ENCODE measurements around the gene ZBTB7C. TPM values are rescaled to one million over a fixed set of nuclear protein-coding genes. Genes with fewer than 3 reads are reported as not detected.

Gene ZBTB7C
- polyA plus RNA-seq, 1 of the 3 experiments (the other 2 are of a cell fraction) = 0.05 TPM

GRCh38 chr18:48399303-48400075 lies 9.7 kb downstream of the ZBTB7C start:
- peaks cover 17% of the 10 kb centered on the region for H3K27me3 ChIP-seq (ENCODE audit: insufficient read depth)
- H3K4me3 ChIP-seq (ENCODE audit: low read depth in 2 of 2, low read length in 1 of 2) = no peak overlapping the region
- H3K9ac ChIP-seq = no peak overlapping the region
- CTCF ChIA-PET = interaction anchor here (0.8 to 1.5 kb wide), 4 partner anchors 12 to 169 kb away, joined by 3 to 6 read pairs (median 4); no protein-coding TSS in a partner anchor
- no peaks in the 10 kb centered on the region for H4K20me1 ChIP-seq (ENCODE audit: insufficient read depth)
- POLR2A ChIA-PET = interaction anchor here (0.6 kb wide), 1 partner anchor 80 kb away, joined by 3 read pairs; no protein-coding TSS in a partner anchor
- H3K79me2 ChIP-seq (ENCODE audit: insufficient read depth) = no peaks in the 10 kb centered on the region
- H3K4me2 ChIP-seq = no peak overlapping the region
- H3K27ac ChIP-seq (ENCODE audit: low read depth in 2 of 2, low read length in 1 of 2) = no peak overlapping the region
- H3K9me2 ChIP-seq = no peaks in the 10 kb centered on the region
- no peak for DNase-seq
- 64% methylated on average over 8 of the region's 9 CpGs for WGBS (ENCODE audit: low lambda C conversion rate)
- no peaks in the 10 kb centered on the region for H3F3A ChIP-seq (replicated peaks; ENCODE audit: insufficient read depth)
- H3K9me3 ChIP-seq = no peaks in the 10 kb centered on the region
- TF ChIP-seq FOXM1 (IDR thresholded peaks at IDR 0.05; ENCODE audit: low read depth) (no peak), USF1 (IDR thresholded peaks at IDR 0.05; ENCODE audit: borderline replicate concordance, low read depth) (no peak), ZBTB33 (IDR thresholded peaks at IDR 0.05; ENCODE audit: borderline replicate concordance, low read depth) (no peak), RAD21 (IDR thresholded peaks at IDR 0.05; ENCODE audit: low read length) (no peak)
- peaks cover 0 to 20% of the 10 kb centered on the region in 2 experiments; a peak in 2 of 4 replicates for H3K4me1 ChIP-seq (ENCODE audit: control insufficient read depth in 1 of 2, insufficient read depth in 2 of 2, low read depth in 1 of 2, low read length in 1 of 2)
- H2AFZ ChIP-seq (ENCODE audit: low read depth) = no peak overlapping the region
- no peaks in the 10 kb centered on the region for H3K36me3 ChIP-seq (replicated peaks in 1 of 2; ENCODE audit: control insufficient read depth in 1 of 2, insufficient read depth in 2 of 2, low read length in 1 of 2)

- WGBS (ENCODE audit: low lambda C conversion rate) = 10% methylated on average over 2 of the region's 4 CpGs
- TF ChIP-seq YY1 (IDR thresholded peaks at IDR 0.05; ENCODE audit: low read depth) (no peak), MAX (IDR thresholded peaks at IDR 0.05; ENCODE audit: low read depth) (no peak), JUND (IDR thresholded peaks at IDR 0.05) (no peak), TAF1 (IDR thresholded peaks at IDR 0.05; ENCODE audit: borderline replicate concordance, low read depth, low read length) (no peak), SMC3 (IDR thresholded peaks at IDR 0.05; ENCODE audit: low read depth, low read length) (no peak), FOXM1 (IDR thresholded peaks at IDR 0.05; ENCODE audit: low read depth) (no peak), EP300 (IDR thresholded peaks at IDR 0.05; ENCODE audit: borderline replicate concordance in 1 of 2, low read depth in 1 of 2, low read length in 1 of 2) (no peak), GATA2 (CRISPR knock-in tag; IDR thresholded peaks at IDR 0.05) (no peak), NRF1 (IDR thresholded peaks at IDR 0.05; ENCODE audit: low read depth, low read length) (no peak), RCOR1 (IDR thresholded peaks at IDR 0.05; ENCODE audit: low read length) (no peak), IRF3 (IDR thresholded peaks at IDR 0.05; ENCODE audit: low read depth, low read length) (no peak), CTCF (IDR thresholded peaks at IDR 0.05) (no peak), POLR2AphosphoS5 (IDR thresholded peaks at IDR 0.05; ENCODE audit: low read depth, low read length) (no peak), MEF2A (IDR thresholded peaks at IDR 0.05; ENCODE audit: borderline replicate concordance, low read depth) (no peak), ZBTB33 (IDR thresholded peaks at IDR 0.05; ENCODE audit: borderline replicate concordance, low read depth) (no peak), RXRA (IDR thresholded peaks at IDR 0.05; ENCODE audit: borderline replicate concordance, low read depth) (no peak)
- CTCF ChIA-PET = interaction anchor here (0.9 to 1.3 kb wide), 4 partner anchors 14 to 168 kb away, joined by 3 to 6 read pairs (median 3); no protein-coding TSS in a partner anchor
- no peaks in the 10 kb centered on the region for H3F3A ChIP-seq (replicated peaks; ENCODE audit: insufficient read depth)
- no peaks in the 10 kb centered on the region for H3K36me3 ChIP-seq (replicated peaks in 1 of 2; ENCODE audit: control insufficient read depth in 1 of 2, insufficient read depth in 2 of 2, low read length in 1 of 2)
- no peaks in the 10 kb centered on the region for H3K9me3 ChIP-seq
- H2AFZ ChIP-seq (ENCODE audit: low read depth) = no peak overlapping the region
- H3K4me1 ChIP-seq (ENCODE audit: control insufficient read depth in 1 of 2, insufficient read depth in 2 of 2, low read depth in 1 of 2, low read length in 1 of 2) = peaks cover 0 to 16% of the 10 kb centered on the region in 2 experiments; a peak in 2 of 4 replicates
- peaks cover 20% of the 10 kb centered on the region for H3K27me3 ChIP-seq (ENCODE audit: insufficient read depth)
- POLR2A ChIA-PET = no interaction called here
- H3K4me3 ChIP-seq (ENCODE audit: low read depth in 2 of 2, low read length in 1 of 2) = no peak overlapping the region
- no peak for DNase-seq
- H3K9ac ChIP-seq = no peak overlapping the region
- no peaks in the 10 kb centered on the region for H3K79me2 ChIP-seq (ENCODE audit: insufficient read depth)
- H4K20me1 ChIP-seq (ENCODE audit: insufficient read depth) = no peaks in the 10 kb centered on the region
- H3K4me2 ChIP-seq = no peak overlapping the region
- H3K27ac ChIP-seq (ENCODE audit: low read depth in 2 of 2, low read length in 1 of 2) = no peak overlapping the region
- H3K9me2 ChIP-seq = no peaks in the 10 kb centered on the region
These were observed 11.1 kb downstream of the ZBTB7C start for GRCh38 chr18:48398074-48398473.

All from SK-N-SH (cell line).